ENCODE results near the gene UNC5C.

Gene UNC5C

DNA sequence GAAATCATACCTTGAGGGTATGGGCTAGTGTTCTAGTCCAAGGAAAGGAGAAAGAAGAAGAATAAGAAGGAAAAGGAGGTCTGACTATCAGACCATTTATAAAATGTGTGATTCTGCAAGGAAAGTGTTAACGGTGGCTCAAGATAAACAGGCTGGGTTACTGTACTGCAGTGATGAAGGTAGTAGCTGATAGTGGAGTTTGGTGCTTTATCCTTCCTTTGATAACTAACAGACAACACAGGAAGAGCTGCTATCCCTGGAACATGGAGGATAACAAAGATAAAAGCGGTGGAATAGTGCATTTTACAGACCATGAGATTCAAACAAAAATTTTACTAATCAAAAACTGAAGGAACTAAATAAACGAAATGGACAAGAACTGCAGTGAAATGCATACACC is 2.6 kb downstream of the UNC5C start:
- no peak for DNase-seq

DNA sequence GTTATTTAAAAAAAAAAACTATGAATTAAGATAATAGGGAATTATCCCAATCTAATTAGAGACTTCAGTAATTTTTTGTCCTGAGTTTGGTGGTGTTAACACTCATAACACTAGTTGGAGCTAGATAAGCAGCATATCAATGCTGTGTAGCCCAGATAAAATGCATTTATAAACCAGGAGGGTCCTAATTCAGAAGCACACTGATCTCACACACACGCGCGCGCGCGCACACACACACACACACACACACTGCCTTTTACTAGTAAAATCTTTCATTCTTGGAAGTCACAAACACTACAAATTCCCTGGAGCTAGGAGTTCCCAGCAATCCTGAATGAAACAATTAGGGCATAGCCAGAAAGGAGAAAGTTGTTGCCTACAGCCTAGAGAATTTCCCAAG is 3.2 kb downstream of the UNC5C start:
- DNase-seq = no peak

DNA sequence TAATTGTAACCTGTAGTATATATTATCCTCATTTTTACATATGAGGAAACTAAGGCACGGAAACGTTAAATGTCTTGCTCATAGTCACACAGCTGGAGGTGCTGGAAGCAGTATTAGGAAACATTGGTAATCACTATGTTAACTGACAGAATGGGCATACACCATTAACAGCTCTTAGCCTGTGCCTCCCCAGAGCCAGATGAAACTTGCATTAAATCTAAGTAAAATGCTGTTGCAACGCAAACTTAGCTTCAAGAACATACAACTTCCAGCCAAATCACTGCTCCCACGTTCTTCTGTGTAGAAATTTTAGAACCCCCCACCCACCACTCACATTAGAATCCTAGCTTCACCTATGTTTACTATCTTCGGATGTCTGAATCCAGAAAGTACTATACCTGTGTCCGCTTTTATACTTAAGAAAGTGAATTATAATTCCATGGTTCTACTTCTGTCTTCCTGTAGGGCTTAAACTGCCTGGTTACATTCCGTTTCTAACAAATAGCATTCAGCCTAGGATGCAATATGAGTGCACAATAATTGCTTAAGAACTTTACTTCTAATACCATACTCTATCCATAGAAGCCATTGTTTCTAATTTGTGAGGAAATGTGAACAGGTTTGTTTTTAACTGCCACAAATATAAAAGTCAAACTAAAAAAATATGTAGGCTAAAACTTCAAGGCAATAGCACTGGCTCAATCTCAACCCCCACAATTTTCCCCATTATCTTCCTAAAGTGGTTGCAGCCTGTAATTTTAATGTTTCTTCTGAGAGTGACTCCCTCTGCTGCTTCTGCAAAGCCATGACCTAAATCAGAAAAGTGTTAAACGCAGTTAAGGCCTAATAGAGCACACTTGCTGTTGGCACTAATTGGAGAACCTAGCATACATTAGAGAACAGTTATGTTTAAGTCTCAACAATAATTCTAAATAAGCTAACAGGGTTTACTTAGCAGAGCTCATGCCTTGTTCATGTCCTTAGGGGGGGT is 4.4 kb downstream of the UNC5C start:
- no peak for DNase-seq

DNA sequence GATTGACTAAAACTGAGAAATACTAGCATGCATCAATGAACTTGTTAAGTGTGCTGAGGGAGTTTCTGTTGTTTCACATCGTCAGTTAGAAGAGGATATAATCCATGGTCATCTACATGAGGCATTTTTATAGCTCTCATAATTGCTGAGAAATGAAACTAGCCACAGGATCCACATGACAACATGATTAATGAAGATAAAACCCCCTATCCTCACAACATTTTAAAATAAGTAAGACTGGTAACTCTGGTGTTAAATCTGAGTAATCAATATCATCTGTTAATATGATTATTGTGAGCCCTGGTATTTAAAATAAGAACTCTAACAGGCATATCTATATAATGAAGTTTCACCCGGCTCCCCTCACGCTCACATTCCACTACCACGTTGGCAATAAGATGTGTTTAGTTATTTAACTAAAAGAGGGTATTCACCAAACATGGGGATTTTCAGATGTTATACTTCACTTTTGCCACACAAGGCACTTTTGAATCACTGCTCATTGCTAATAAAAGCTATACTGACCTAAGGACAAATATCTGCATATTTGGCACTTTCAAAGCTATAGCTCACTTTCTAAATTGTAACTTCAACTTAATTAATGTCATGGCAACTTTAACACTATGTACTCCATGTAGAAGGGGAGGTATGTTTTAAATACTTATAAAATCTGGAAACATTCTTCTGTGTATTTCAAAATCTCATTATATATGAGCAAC is 6.7 kb downstream of the UNC5C start:
- DNase-seq = no peak

DNA sequence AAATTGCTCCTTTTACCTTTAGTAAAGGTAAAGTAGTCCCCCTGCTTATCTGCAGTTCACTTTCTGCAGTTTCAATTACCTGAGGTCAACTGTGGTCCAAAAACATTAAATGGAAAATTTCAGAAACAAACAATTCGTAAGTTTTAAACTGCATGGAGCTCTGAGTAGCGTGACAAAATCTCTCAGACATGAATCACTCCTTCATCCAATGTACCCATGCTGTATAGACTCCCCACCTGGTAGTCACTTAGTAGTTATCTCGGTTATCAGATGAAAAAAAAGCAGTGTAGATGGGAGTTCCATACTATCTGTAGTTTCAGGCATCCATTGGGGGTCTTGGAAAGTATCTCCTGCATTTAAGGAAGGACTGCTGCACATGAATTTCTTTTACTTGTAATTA is 7.7 kb downstream of the UNC5C start:
- DNase-seq = no peak

DNA sequence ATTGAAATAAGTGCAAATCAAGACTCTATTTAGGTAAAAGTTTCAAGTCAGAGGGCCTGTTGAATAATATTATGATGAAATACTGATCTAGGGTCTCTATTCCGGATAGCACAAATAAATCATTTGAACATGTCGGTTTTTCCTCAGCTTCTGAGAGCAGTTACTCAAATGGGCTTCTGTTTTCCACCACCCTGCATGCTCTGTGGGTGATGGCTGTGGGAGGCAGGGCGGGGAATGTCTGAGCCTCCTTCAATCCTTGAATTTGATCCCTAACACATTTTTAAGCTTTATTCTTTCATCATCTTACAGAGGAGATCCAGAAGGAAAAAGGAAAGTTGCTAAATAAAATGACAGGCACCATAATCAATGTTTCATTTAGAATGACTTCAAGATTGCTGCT is 8.5 kb downstream of the UNC5C start:
- DNase-seq = no peak

DNA sequence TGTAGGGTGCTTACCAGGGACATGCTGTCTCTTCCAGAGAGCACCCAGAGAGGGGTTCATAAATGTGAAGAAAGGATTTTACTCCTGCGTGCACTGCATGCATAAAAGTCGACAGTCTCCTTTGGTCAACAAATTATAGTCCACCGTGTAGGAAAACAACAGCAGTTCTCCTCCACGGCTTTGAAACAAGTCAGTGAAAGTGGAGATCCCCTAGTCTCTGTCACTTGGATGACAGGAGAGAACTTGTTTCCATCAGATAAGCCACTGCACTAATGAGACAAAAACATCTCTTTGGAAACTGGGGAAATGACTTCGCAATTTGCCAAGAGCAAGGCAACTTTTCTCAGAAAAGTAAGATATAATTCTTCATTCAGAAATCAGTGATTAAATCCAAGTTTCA is 9.7 kb downstream of the UNC5C start:
- DNase-seq = no peak

DNA sequence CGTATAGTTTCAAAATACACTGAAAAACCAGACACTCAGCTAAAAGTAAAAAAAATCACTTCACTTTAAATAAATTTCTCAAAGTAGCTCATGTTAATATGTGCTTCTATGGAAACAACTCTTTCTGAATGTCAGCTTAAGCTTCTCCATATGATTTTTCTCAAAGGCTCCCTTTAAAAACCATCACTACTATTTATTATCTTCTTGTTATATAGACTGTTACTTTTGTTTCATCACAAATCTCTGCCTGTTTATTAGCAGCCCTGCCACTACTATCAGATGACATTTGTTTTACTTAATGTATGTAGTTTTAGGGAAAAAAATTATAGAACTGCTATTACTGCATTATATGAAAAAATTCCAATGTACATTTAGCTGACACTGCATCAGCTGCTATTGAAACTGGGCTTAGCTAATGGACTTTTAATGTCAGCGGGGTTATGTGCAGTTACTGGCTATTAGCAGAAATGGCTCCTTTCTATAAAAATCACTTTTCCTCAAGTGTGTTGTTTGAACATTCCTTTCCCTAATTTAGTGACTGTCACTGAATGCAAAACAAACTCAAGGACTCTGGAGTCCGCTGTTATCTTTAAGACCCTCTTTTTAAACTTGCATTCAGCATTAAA is 10.8 kb downstream of the UNC5C start:
- no peak for DNase-seq

DNA sequence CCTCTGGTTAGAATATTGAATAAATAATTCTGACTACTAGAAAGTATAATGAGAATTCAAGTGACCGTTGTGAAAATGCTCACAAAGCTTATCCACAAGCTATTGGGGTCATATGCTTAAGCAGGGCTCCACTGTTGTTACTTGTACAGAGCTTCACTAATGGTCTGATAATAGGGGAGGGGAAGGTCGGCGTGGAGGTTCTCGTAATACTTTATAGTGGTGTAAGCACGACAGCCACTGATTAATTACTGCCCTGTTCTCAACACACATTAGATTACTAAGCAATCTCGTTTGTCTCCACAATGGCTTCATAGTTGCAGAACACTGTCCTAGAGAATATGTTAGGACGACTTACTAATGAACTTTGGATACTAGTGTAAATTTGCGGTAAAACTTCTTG is 11.6 kb downstream of the UNC5C start:
- no peak for DNase-seq

DNA sequence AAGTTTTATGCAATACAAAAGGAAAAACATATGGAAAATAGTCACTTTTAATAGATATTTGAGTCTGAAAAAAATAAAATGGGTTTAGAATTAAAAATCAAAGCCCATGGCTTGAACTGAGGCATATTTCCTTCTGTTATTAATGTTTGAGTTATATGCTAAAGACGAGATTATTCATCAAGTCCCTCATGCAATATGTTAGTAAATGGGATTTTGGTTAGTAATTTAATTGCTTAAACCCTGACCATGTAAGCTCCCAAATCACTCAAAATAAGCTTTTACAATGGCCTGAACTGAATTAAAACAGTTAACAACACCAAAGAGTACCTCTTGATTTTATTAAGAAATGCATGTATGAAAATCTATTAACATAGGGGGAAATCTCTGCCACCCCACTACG is 12.1 kb downstream of the UNC5C start:
- no peak for DNase-seq

DNA sequence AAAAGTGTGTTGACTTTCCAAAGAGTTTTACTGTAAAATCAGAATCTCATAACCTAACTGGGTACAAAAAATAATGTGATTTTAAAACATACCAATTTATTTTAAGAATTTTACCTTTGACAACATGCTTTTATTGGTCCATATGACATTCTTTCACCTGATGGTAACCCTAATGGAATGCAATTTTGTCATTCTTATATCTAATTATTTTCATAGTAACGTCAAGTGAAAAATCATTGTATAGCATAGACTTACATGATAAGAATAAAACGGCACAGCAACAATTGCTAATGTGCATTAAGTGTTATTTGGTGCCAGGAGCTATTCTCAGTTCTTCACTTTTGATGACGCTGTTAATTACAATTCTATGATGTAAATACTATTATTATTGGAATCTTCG is 13.6 kb downstream of the UNC5C start:
- no peak for DNase-seq

DNA sequence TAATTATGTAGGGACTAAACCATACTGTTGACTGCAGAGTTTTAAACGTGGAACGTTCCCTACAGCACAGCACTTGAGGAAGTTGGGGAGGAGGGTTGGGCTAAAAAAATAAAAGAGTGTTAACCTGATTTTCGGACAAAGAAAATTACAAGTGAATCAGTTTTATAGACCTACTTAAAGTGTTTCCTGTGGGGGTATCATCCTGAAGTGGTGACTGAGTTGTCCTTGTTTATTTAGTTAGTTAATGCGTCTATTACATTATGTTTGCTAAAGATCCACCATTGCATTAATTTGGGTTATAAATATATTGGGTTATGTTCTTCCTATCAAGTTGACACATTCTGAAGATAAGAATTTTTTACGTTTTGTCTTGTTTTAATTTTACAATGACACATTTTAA is 14.7 kb downstream of the UNC5C start:
- no peak for DNase-seq

DNA sequence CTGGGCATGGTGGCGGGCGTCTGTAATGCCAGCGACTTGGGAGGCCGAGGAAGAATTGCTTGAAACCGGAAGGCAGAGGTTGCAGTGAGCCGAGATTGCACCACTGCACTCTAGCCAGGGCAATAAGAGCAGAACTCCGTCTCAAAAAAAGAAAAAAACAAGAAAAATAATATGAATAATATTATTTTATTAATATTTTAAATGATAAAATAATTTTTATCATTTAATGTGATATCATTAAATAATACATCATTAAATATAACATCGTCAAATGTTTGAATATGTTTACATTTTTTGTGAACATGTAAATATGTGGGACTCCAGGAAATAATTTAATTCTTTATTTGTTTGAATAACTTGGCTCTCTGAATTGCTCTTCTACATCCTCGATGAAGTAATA is 15.5 kb downstream of the UNC5C start:
- DNase-seq = no peak

DNA sequence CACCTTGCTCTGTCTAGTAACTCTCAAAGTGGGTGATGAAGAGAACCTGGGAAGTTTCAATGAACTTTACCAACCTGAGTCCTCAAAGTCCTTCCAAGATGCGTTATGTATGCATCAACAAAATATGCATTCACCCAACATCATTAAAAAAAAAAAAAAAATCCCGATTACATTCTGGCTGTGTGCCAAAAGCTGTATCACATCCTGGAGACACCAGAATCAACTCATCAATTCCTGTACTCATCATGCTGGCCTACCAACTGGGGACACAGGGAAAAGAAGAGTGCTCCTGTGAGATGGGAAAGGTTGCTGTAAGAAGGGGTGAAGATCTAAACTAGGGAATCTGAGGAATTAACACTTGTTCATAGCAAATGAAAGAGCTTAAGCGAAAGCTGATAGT is 16.5 kb downstream of the UNC5C start:
- DNase-seq = no peak

DNA sequence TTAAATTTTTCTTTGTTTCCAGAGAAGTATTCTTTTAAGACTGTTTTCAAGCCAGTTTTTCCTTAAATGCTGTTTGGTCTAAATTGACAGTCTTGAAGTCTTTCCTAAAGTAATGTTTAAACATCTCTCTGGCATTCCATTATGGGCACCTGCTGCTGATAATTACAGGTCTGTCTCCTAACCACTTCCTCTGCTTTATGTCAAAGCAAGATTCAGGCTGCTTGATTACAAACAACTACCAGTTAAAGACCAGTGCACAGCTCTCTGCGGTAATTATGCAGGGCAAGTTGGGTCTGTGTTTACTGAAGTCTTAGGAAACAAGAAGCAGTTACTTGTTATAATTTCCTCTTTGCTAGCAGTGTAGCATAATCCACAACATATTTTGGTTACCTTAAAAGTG is 17.6 kb downstream of the UNC5C start:
- no peak for DNase-seq

DNA sequence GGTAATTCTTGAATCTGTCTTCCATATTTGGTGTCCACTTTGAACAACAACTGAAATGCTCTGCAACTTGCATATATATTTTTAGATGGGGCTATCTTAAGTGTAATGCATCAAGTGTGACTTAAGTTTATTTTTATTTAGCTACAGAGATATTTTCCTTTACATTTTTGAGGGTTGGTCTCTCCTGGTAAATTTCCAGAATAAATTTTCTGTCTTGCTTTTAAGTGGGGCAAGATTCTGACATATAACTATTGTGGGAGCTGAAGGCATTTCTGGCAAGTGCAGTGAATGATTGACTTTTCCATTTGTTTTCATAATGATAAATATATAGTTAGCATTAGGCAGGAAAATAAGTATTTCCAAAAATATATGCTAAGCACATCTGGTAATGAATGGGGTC is 18.8 kb downstream of the UNC5C start:
- DNase-seq = no peak

DNA sequence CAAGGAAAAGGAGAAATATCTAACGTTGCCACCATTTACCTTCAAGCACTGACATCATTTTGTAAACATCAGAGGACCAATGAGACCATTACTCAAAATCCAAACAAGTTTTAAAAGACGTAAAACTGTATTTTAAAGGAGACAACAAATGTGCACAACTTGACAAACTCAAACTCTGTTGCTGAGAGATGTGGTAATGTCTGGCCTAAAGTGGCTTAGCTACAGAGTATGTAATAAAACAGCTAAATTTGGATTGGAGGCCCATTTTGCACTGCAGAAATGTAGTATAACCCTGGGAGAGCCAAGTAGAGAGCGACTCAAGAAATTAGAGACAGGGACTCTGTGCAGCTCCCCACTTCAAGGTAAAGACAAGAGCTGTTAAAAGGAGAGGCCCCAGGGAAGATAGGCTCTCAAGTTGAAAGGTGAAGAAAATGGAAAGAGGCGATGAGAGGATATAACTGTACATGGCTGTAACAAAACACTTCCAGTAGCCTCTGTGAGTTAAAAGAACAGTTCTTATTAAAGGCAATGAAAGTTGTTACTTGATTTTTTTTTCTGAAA is 20.3 kb downstream of the UNC5C start:
- no peak for DNase-seq

DNA sequence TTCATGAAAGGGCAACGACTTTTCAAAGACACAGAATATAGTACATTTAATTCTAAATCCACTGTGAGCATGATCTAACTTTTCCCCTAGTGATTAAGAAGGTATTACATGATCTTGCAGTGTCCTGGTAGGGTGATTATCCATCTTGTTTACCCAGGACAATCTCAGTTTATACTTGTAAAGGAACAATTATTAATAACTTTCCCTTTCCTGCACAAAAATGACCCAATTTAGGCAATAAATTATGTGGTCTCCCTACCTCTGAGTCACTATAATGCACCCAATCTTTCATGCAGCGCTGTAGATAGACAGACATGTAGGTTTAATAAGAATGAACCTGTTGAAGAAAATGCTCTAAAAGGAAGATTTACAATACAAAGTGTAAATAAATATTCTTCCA is 22.7 kb downstream of the UNC5C start:
- DNase-seq = no peak

DNA sequence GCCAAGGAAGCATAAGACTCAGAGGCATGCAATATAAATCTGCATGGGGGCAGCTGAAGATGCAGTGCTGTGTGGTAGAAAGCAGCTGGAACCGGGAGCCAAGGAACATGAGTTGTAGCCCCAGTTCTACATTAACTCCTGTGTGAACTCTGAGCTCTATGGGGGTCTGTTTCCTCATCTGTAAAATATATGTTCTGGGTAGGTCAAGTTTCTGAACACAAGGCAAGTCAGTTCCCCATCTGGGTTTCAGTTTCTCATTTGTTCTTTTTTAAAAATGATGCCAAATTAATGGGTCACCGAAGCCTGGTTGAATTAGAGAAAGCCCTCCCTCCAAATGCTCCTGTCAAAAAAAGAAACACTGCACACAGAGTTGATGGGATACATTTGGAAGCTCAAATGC is 24.0 kb downstream of the UNC5C start:
- no peak for DNase-seq

DNA sequence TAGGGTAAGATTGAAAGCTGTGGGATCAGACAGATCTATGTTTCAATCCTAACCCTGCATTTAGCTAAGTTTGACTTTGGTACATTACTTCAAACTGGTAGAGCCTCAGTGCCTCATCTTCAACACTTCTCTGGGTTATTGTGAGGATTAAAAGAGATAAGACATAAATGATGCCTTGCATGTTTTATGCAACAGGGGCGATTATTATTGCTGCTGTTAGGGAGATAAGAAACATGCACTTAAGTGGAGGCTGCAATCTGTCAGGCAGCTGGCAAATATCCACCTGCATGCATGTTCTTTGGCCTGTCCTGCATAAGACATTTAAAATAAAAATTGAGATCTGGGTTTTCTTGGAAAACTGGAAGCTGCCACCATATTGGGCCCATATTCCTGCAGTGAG is 24.6 kb downstream of the UNC5C start:
- DNase-seq = no peak

DNA sequence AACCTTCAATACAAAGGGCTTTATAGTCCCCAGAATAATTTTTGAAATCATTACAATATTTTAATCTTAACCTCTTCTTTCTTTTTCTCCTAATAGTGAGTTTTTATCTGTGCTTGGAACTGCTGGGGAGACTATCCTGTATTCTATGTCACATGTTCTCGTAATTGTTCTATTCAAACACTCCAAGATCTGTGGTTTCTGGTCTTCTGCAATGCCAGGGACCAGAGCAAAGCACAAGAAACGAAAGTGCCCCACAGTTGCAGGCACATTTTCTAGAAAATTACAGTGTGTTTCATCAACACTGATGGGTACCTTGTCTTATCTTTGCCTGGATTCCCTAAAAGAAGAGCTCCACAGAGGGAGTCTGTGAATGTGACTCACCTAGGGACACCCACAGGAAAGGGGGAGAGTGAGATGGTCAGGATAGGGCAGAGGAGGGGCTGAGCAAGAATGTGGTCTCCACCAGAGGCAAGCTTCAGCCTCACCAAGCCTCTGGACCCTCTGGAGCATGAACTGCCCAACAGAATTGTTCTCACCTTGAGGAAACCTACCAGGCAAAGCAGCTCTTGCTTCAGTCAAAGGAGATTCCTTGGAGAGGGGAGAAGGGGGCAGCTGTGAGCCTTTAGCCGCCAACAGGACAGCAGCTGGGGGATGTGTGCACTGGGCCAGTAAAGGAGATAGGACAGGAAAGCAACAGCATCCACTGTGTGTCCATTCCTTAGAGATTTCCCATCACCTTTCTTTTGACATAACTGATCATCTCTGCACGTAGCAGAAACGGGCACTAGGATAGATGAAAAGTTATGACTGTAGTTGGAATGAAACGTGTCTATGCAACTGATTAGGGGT is 25.9 kb downstream of the UNC5C start:
- DNase-seq = no peak

DNA sequence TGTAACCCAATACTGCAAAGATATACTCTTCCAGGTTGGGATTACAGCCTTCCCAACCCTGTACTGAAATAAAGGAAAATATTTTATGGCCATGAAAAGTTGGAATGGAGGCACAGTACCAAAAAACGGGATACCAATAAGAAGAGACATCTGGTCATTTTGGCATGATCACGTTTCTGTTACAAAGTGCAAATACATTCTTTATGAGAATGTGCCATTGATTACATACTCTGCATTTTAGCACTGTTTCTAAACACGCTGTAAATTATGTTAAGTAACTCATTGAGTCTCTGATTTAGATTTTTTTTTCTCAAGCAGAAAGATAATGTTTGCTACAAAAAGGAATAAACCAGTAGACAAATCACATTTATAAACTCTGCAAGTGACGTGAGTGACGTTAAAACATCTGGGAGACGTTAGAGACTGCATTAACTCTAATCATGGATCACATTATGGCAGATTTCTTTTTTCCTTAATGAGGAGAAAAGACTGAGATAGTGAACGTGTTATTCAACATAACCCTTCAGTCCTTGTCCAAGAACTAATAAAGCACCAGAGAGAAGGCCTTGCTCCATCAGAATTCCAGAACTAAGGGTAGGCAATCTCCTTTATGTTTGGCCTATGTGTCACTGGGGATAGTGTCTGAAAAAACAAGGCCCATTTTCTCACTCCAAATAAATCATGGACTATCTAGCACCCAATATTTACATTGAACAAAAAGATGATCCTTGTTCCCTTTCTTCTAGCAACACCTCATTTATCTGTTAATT is 31.0 kb downstream of the UNC5C start:
- no peak for DNase-seq
